ENCODE results near the gene ATAD1. TPM values are rescaled to one million over a fixed set of nuclear protein-coding genes. Genes with fewer than 3 reads are reported as not detected.

ATAD1 gene
- total RNA-seq: 10 to 100 TPM; 29.6 to 45.8 (median 33.8) TPM

DNA sequence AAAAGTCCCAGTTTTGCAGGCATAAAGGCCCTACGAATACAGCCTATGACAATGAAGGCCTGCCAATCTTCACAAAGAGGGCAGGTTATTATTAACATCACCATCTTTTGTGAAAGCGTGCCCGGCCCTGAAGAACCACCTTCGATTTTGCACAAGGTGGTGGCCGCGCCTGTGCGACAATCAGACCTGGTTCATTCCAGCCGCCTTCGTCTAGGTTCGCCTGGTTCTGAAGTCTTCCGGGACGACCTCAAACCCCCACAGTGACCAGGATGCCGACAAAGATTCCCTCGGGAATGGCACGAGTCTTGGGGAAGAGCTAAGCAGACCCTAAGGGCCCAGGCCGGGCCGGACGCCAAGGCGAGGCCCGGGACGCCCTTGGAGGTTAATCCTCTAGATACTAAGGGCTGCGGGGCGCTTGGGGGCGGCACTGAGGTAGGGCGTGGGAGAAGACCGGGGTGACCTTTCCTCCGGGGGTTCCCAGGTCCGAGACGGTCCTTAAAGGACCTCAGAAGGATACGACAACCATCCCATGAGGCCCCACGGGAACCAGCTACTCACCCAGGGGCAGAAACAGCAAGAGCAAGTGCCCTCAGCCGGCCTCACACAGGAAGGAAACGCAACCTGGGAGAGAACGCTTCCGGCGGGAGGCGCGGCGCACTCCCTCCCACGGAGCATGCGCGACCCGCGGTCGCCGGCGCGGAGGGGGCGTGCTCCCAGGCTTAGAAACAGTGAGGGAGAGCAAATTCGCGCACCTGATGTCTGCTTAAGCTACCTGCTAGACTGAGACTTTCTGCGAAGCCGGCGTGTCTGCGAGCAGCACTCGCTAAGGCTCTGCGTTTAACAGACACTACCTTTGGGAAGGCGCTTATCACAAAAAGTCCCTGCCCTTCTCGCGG is at the start of gene ATAD1:
Gene ATAD1, minus strand, starts transcription at position 618 of the 896 bp plus-strand sequence. CDS start 3,627 bp downstream, outside the sequence.
- TF ChIP-seq, protein P1, sequence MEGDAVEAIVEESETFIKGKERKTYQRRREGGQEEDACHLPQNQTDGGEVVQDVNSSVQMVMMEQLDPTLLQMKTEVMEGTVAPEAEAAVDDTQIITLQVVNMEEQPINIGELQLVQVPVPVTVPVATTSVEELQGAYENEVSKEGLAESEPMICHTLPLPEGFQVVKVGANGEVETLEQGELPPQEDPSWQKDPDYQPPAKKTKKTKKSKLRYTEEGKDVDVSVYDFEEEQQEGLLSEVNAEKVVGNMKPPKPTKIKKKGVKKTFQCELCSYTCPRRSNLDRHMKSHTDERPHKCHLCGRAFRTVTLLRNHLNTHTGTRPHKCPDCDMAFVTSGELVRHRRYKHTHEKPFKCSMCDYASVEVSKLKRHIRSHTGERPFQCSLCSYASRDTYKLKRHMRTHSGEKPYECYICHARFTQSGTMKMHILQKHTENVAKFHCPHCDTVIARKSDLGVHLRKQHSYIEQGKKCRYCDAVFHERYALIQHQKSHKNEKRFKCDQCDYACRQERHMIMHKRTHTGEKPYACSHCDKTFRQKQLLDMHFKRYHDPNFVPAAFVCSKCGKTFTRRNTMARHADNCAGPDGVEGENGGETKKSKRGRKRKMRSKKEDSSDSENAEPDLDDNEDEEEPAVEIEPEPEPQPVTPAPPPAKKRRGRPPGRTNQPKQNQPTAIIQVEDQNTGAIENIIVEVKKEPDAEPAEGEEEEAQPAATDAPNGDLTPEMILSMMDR (IDR thresholded peaks at IDR 0.05; ENCODE audit: low read depth): no peak

DNA sequence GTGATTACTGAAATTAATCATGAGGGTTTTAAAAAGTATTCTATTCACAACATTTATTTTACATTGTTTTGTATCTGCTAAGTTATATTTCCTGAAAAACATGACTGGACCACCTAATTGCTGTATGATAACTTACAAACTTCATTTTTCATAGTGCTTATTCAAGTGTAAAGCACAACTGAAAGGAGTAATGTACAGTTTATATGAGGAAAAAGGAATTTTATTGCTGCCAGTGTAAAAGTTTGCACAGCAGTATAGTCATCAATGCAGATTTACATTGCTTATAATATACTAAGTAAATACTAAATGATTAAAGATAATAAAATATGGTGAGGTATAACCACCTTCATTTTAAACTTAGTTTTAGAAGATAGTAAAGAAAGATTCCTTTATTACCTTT is 49.4 kb upstream of the ATAD1 start:
- TF ChIP-seq, protein P1 (IDR thresholded peaks at IDR 0.05; ENCODE audit: low read depth): no peak

- TF ChIP-seq, protein P1 (IDR thresholded peaks at IDR 0.05; ENCODE audit: low read depth): no peak
These were observed 48.5 kb upstream of the ATAD1 start for GRCh38 chr10:87866412-87866974.

- TF ChIP-seq, protein P1 (IDR thresholded peaks at IDR 0.05; ENCODE audit: low read depth): no peak
These were observed 47.3 kb upstream of the ATAD1 start for GRCh38 chr10:87865241-87865881.

GRCh38 chr10:87864496-87865059 is 46.6 kb upstream of the ATAD1 start:
- TF ChIP-seq, protein P1 (IDR thresholded peaks at IDR 0.05; ENCODE audit: low read depth): no peak

DNA sequence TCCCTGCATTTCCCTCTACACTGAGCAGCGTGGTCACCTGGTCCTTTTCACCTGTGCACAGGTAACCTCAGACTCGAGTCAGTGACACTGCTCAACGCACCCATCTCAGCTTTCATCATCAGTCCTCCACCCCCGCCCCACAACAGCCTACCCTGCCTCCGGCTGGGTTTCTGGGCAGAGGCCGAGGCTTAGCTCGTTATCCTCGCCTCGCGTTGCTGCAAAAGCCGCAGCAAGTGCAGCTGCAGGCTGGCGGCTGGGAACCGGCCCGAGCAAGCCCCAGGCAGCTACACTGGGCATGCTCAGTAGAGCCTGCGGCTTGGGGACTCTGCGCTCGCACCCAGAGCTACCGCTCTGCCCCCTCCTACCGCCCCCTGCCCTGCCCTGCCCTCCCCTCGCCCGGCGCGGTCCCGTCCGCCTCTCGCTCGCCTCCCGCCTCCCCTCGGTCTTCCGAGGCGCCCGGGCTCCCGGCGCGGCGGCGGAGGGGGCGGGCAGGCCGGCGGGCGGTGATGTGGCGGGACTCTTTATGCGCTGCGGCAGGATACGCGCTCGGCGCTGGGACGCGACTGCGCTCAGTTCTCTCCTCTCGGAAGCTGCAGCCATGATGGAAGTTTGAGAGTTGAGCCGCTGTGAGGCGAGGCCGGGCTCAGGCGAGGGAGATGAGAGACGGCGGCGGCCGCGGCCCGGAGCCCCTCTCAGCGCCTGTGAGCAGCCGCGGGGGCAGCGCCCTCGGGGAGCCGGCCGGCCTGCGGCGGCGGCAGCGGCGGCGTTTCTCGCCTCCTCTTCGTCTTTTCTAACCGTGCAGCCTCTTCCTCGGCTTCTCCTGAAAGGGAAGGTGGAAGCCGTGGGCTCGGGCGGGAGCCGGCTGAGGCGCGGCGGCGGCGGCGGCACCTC is 45.3 kb upstream of the ATAD1 start, which contains the start of the genes KLLN and PTEN:
Gene KLLN, minus strand, starts transcription at position 481 of the 891 bp plus-strand sequence. CDS start 1,046 bp downstream, outside the sequence.
Gene PTEN, plus strand, starts transcription at position 573 of the 891 bp plus-strand sequence. CDS start 845 bp downstream, outside the sequence.
- TF ChIP-seq, protein P1 (IDR thresholded peaks at IDR 0.05; ENCODE audit: low read depth): no peak
